HG03108 (cell line): ENCODE results near the gene EIF1B.

Experiments used
- ATAC-seq: cut with Tn5 transposase; IDR thresholded peaks from one replicate; pipeline ENCODE4 v1.9.1; 2021; ENCODE audit warnings: moderate library complexity; ENCODE audit not compliant: unreplicated experiment

The EIF1B gene

GRCh38 chr3:40308725-40309417 is 636 bp upstream of the EIF1B start:
- ATAC-seq, result no peak

GRCh38 chr3:40309925-40310695 is 603 bp downstream of the EIF1B start:
- peak; percentile 19 for ATAC-seq

GRCh38 chr3:40310705-40311104 is 1.2 kb downstream of the EIF1B start:
- no peak for ATAC-seq

- no peak for ATAC-seq
Measured at GRCh38 chr3:40312661-40313226, 3.2 kb downstream of the EIF1B start.

GRCh38 chr3:40313975-40314860 is 4.7 kb downstream of the EIF1B start:
- no peak for ATAC-seq

- ATAC-seq, result peak; percentile 48
Measured at GRCh38 chr3:40317061-40317855, 7.8 kb downstream of the EIF1B start.

- no peak for ATAC-seq
Measured at GRCh38 chr3:40321818-40322217, 12.3 kb downstream of the EIF1B start.

GRCh38 chr3:40323946-40324345 is 14.4 kb downstream of the EIF1B start:
- no peak for ATAC-seq

GRCh38 chr3:40324621-40325020 is 15.1 kb downstream of the EIF1B start:
- ATAC-seq, result no peak

- no peak for ATAC-seq
Measured at GRCh38 chr3:40325465-40325864, 16.0 kb downstream of the EIF1B start.

- no peak for ATAC-seq
Measured at GRCh38 chr3:40328374-40328773, 18.9 kb downstream of the EIF1B start.

- ATAC-seq, result no peak
Measured at GRCh38 chr3:40329071-40329470, 19.6 kb downstream of the EIF1B start.

GRCh38 chr3:40332684-40333083 is 23.2 kb downstream of the EIF1B start:
- no peak for ATAC-seq

GRCh38 chr3:40333416-40333815 is 23.9 kb downstream of the EIF1B start:
- no peak for ATAC-seq

- ATAC-seq, result no peak
Measured at GRCh38 chr3:40333852-40334251, 24.3 kb downstream of the EIF1B start.

- ATAC-seq, result no peak
Measured at GRCh38 chr3:40336101-40336500, 26.6 kb downstream of the EIF1B start.

- no peak for ATAC-seq
Measured at GRCh38 chr3:40336511-40337135, 27.1 kb downstream of the EIF1B start.

GRCh38 chr3:40337136-40338108 is 27.9 kb downstream of the EIF1B start:
- ATAC-seq, result no peak

GRCh38 chr3:40339871-40340270 is 30.4 kb downstream of the EIF1B start:
- ATAC-seq, result no peak
